ENCODE measurements around the gene FIGLA. TPM values are rescaled to one million over a fixed set of nuclear protein-coding genes. Genes with fewer than 3 reads are reported as not detected.

FIGLA gene
- total and polyA plus RNA-seq, 2 of the 8 experiments (the other 6 are each of a cell fraction or from before 2014, with no cell fraction given): not detected

GRCh38 chr2:70822843-70823242 is 32.4 kb upstream of the FIGLA start (continued):
- TF ChIP-seq MAX (IDR thresholded peaks at IDR 0.05) (no peak), BACH1 (IDR thresholded peaks at IDR 0.05; ENCODE audit: low read length) (no peak), GTF2F1 (IDR thresholded peaks at IDR 0.05; ENCODE audit: borderline replicate concordance, low read depth, low read length) (no peak)
